CD4-positive, CD25-positive, alpha-beta regulatory T cell (primary cell): ENCODE results near the gene OR2A42. TPM values are rescaled to one million over a fixed set of nuclear protein-coding genes. Genes with fewer than 3 reads are reported as not detected.
"Not testable (repeated sequence)": the region's sequence is repeated elsewhere in the genome, so short reads cannot be mapped to it uniquely, and the experiment has no call there.

Experiments used
- ATAC-seq, 2 donors: fragments of 150-1000 bp; cut with Tn5 transposase; one replicate each; pipeline ENCODE4 v1.10.0; 2021; ENCODE audit warnings: low read depth in 2 of 2, moderate number of reproducible peaks in 2 of 2, moderate library complexity in 1 of 2
- DNase-seq, 3 donors: peaks; one replicate each; pipeline versions ENCODE4 v3.0.0 to v3.0.0-alpha.2; 2012 to 2022; ENCODE audit warnings: mixed read lengths in 1 of 3
- H3K27ac ChIP-seq: one replicate; pipeline ENCODE4 v1.7.0; 2013; ENCODE audit warnings: mild to moderate bottlenecking, low read length; ENCODE audit not compliant: insufficient read depth, poor library complexity, severe bottlenecking
- H3K27me3 ChIP-seq: one replicate; pipeline ENCODE4 v1.7.0; 2013; ENCODE audit warnings: low read length; ENCODE audit not compliant: control insufficient read depth, insufficient read depth
- H3K36me3 ChIP-seq: one replicate; pipeline ENCODE4 v1.7.0; 2013; ENCODE audit warnings: mild to moderate bottlenecking, low read length, moderate library complexity; ENCODE audit not compliant: control insufficient read depth, insufficient read depth
- H3K4me1 ChIP-seq: 2 replicates; pipeline ENCODE4 v1.7.0; 2013; ENCODE audit warnings: mild to moderate bottlenecking, low read length; ENCODE audit not compliant: insufficient read depth, control insufficient read depth, poor library complexity, severe bottlenecking
- H3K4me3 ChIP-seq: one replicate; pipeline ENCODE4 v1.7.0; 2013; ENCODE audit warnings: low read depth, mild to moderate bottlenecking, low read length, moderate library complexity
- H3K9me3 ChIP-seq, 2 experiments: 1 replicate in 1 of 2; 2 replicates in 1 of 2; pipeline ENCODE4 v1.7.0; 2013; ENCODE audit warnings: low read length in 2 of 2, mild to moderate bottlenecking in 1 of 2, moderate library complexity in 1 of 2; ENCODE audit not compliant: control insufficient read depth in 2 of 2
- H3K27ac Mint-ChIP-seq, 3 donors: one replicate each; pipeline ENCODE4 v1.8.0; 2020 to 2022; ENCODE audit warnings: mild to moderate bottlenecking in 3 of 3, mixed read lengths in 3 of 3, moderate library complexity in 2 of 3
- H3K27me3 Mint-ChIP-seq: one replicate; pipeline ENCODE4 v1.8.0; 2022; ENCODE audit warnings: mild to moderate bottlenecking, mixed read lengths
- H3K36me3 Mint-ChIP-seq: one replicate; pipeline ENCODE4 v1.8.0; 2020; ENCODE audit warnings: mixed read lengths
- H3K4me1 Mint-ChIP-seq, 4 donors: one replicate each; pipeline ENCODE4 v1.8.0; 2020 to 2022; ENCODE audit warnings: mixed read lengths in 4 of 4, mild to moderate bottlenecking in 1 of 4
- H3K4me3 Mint-ChIP-seq, 4 donors: one replicate each; pipeline ENCODE4 v1.8.0; 2020 to 2022; ENCODE audit warnings: mild to moderate bottlenecking in 4 of 4, mixed read lengths in 4 of 4, moderate library complexity in 3 of 4
- H3K9me3 Mint-ChIP-seq, 7 donors: one replicate each; pipeline ENCODE4 v1.8.0; 2020 to 2022; ENCODE audit warnings: mixed read lengths in 7 of 7, mild to moderate bottlenecking in 3 of 7, moderate library complexity in 2 of 7
- polyA plus RNA-seq, 4 donors: library from polyadenylated mRNA; unstranded; fragments of 300-500 nt; fragmentation: Illumina TruSeq; gene quantifications; one replicate each; pipeline ENCODE4 v1.2.3, GENCODE V29; 2021
- total RNA-seq: library from RNA; stranded (reverse); gene quantifications from one replicate; pipeline ENCODE4 v1.2.3, GENCODE V29; 2022

The OR2A42 gene
- total and polyA plus RNA-seq, 5 donors from 2014 or later = 0.14 to 0.30 (median 0.24) TPM; not detected in 2

GRCh38 chr7:144245372-144245771 lies 6.0 kb upstream of the OR2A42 start:
- ATAC-seq, H3K4me3 Mint-ChIP-seq: not testable (repeated sequence)

GRCh38 chr7:144238530-144239082 lies 799 bp downstream of the OR2A42 start:
- not testable (repeated sequence) for H3K27ac Mint-ChIP-seq, DNase-seq, H3K9me3 ChIP-seq

More at GRCh38 chr7:144245372-144245771, 6.0 kb upstream of the OR2A42 start:
- H3K36me3 ChIP-seq, H3K4me1 ChIP-seq, H3K4me3 ChIP-seq, H3K27ac ChIP-seq, H3K36me3 Mint-ChIP-seq, H3K27me3 Mint-ChIP-seq, H3K27ac Mint-ChIP-seq, DNase-seq, H3K4me1 Mint-ChIP-seq, H3K9me3 Mint-ChIP-seq, H3K9me3 ChIP-seq, H3K27me3 ChIP-seq: not testable (repeated sequence)

GRCh38 chr7:144233039-144233438 lies 6.4 kb downstream of the OR2A42 start:
- H3K4me3 Mint-ChIP-seq, H3K9me3 ChIP-seq: not testable (repeated sequence)

More at GRCh38 chr7:144238530-144239082, 799 bp downstream of the OR2A42 start:
- H3K4me3 ChIP-seq, ATAC-seq, H3K27me3 Mint-ChIP-seq, H3K4me3 Mint-ChIP-seq, H3K27ac ChIP-seq, H3K27me3 ChIP-seq, H3K4me1 ChIP-seq, H3K4me1 Mint-ChIP-seq, H3K9me3 Mint-ChIP-seq, H3K36me3 ChIP-seq, H3K36me3 Mint-ChIP-seq: not testable (repeated sequence)

GRCh38 chr7:144231027-144231426 lies 8.4 kb downstream of the OR2A42 start:
- not testable (repeated sequence) for H3K27me3 ChIP-seq, H3K9me3 Mint-ChIP-seq, H3K36me3 Mint-ChIP-seq, H3K27me3 Mint-ChIP-seq, H3K27ac Mint-ChIP-seq, ATAC-seq, H3K4me3 Mint-ChIP-seq, H3K4me1 ChIP-seq, H3K4me1 Mint-ChIP-seq, H3K4me3 ChIP-seq, H3K36me3 ChIP-seq, DNase-seq, H3K9me3 ChIP-seq, H3K27ac ChIP-seq

More at GRCh38 chr7:144233039-144233438, 6.4 kb downstream of the OR2A42 start:
- not testable (repeated sequence) for H3K4me3 ChIP-seq, H3K36me3 ChIP-seq, H3K36me3 Mint-ChIP-seq, H3K9me3 Mint-ChIP-seq, H3K27ac Mint-ChIP-seq, H3K4me1 ChIP-seq, H3K27me3 ChIP-seq, H3K27ac ChIP-seq, H3K27me3 Mint-ChIP-seq, ATAC-seq, H3K4me1 Mint-ChIP-seq, DNase-seq

- H3K36me3 Mint-ChIP-seq, H3K4me3 Mint-ChIP-seq, H3K27ac ChIP-seq, H3K4me3 ChIP-seq, ATAC-seq, H3K9me3 ChIP-seq, H3K4me1 ChIP-seq, H3K27ac Mint-ChIP-seq, H3K27me3 ChIP-seq, H3K4me1 Mint-ChIP-seq, H3K36me3 ChIP-seq, H3K9me3 Mint-ChIP-seq, H3K27me3 Mint-ChIP-seq, DNase-seq: not testable (repeated sequence)
These were observed 10.6 kb downstream of the OR2A42 start for GRCh38 chr7:144228810-144229209.

- H3K4me1 Mint-ChIP-seq, H3K4me3 Mint-ChIP-seq, H3K27me3 ChIP-seq, H3K4me1 ChIP-seq, H3K36me3 Mint-ChIP-seq, H3K4me3 ChIP-seq, H3K9me3 Mint-ChIP-seq, H3K36me3 ChIP-seq, H3K27me3 Mint-ChIP-seq, H3K9me3 ChIP-seq, H3K27ac Mint-ChIP-seq, H3K27ac ChIP-seq, ATAC-seq, DNase-seq: not testable (repeated sequence)
These were observed 12.5 kb downstream of the OR2A42 start for GRCh38 chr7:144226866-144227265.

- not testable (repeated sequence) for DNase-seq, H3K9me3 ChIP-seq, H3K27me3 Mint-ChIP-seq, H3K4me1 ChIP-seq, H3K27ac Mint-ChIP-seq, H3K9me3 Mint-ChIP-seq, H3K4me3 ChIP-seq, ATAC-seq, H3K4me3 Mint-ChIP-seq, H3K27ac ChIP-seq, H3K36me3 Mint-ChIP-seq, H3K4me1 Mint-ChIP-seq, H3K27me3 ChIP-seq, H3K36me3 ChIP-seq
These were observed 15.7 kb downstream of the OR2A42 start for GRCh38 chr7:144223675-144224074.

GRCh38 chr7:144220531-144220930 lies 18.9 kb downstream of the OR2A42 start:
- not testable (repeated sequence) for DNase-seq, H3K27me3 ChIP-seq, H3K9me3 Mint-ChIP-seq, H3K9me3 ChIP-seq, H3K4me1 ChIP-seq, H3K36me3 ChIP-seq, ATAC-seq, H3K27ac ChIP-seq, H3K27me3 Mint-ChIP-seq, H3K36me3 Mint-ChIP-seq, H3K4me3 ChIP-seq, H3K4me1 Mint-ChIP-seq, H3K4me3 Mint-ChIP-seq, H3K27ac Mint-ChIP-seq
